NCI-H748 (cell line): ENCODE data around the gene SPOP.
A peak's percentile ranks its signal among the peaks of the same experiment; 100 is the strongest.
"Not testable (repeated sequence)": the region's sequence is repeated elsewhere in the genome, so short reads cannot be mapped to it uniquely, and the experiment has no call there.

Experiments
- DNase-seq: peaks from one replicate; lab custom pipeline; 2025; ENCODE audit not compliant: unreplicated experiment; lab: John Stamatoyannopoulos, UW

SPOP gene

DNA sequence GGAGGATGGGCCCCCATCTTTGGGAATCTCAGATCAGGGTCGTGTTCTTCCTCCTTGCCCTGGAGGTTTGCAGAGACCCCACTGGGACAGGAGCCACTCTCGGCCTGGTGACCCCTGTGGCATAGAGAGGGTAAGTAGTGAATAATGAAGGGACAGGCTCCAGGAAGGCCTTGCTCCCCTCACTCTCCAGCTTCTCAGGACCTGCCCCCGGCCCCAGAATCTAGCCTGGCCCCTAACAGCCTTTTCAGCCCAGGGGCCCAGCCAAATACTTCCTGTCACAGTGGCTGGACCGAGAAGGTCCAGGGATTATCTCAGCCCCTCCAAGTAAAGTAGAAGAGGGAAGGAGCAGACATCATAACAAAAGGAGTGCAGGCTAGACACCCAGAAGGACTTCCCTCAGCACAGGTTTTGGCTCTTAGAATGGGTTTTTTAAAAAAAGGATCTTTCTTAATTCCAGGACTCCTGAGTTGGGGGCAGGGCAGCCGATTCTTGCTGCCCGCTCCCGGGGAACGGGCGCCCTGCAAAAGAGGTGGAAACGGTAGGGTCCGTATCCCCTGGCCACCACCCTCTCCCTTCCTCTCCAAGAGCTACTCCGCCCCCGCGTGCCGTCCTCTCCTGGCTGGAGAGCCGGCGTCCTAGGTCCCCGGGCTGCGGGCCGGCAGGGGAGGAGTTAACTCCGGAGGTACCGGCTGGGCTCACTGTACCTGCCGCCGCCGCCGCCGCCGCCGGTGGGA lies 102.8 kb downstream of the SPOP start:
- DNase-seq = no peak

DNA sequence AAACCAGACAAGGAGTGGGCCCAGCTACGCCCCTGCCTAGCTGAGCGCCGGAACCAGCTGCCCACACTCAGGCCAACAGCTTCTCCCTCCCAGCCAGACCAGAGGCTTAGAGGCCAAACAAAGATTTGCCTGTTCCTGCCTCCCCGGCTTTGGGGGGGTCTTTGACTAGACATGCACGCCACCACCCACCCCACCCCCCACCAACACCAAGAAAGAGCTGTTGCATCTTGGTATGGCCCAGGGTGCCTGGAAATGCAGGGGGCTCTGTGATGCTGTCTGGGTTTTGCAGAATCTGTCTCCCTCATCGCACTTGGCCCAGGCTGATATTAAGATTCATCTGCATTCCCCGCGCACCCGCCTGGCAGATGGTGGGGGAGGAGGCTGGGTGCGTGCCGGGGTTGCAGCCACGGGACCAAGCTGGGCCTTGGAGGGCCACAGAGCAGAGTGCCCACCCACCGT lies 103.5 kb downstream of the SPOP start:
- DNase-seq = no peak

DNA sequence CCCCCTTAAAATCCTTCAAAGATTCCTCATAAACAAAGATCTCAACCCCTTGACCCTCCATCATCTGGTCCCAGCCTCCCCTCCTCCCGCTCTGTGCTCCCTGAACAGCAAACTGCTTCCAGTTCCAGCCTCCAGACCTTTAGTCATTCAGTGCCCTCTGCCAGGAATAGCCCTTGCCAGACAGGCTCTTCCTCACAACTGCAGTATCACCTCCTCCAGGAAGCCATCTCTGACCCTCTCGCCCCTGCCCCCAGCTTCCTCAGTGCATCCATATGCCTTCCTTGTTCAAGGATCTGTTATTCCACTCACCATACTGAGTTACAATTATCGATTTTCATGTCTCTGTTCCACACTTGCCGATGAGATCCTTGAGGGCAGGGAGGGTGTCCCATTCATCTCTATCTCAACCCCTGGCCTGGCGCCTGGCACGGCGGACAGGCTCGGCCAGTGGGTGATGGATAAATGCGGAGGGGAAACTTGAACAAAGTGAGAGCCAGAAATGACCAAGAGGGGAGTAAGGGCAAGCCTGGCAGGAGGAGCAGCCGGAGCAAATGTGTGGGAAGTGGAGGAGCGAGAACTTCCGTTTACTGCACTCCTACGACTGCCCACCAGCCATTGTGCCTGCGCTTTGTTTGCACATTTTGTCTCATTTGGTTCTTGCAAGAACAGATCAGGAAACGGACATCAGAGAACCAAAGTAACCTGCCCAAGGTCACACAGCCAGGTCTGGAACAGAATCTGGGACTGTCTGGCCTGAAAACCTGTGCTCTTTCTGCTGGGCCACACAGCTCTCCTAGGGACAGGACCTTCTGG lies 104.2 kb downstream of the SPOP start:
- no peak for DNase-seq

DNA sequence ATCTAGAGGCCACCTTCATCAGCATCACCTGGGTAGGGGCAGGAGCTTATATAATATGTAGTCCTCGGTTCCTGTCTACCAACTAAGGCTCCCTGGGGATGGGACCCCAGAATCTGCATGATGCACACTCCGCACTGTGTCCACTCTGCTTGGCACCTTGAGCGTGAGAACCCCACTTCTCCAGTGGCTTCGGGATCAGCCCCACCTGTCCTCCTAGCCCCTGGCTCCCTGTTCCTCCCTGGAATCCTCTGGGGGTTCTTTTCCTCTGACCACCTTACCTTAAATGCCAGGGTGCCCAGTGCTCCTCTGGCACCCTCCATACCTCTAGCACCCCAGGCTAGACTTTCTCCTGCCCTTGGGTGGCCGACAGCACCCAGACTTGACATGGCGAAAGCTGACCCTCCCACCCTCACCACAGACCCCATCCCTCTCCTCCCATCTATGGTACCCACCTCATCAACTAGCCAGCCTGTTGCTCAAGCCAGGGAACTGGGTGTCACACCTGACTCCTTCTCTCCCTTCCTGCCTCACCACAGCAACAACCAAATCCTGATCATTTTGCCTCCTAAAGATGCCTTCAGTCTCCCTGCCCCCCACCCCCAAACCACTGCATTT lies 105.0 kb downstream of the SPOP start:
- no peak for DNase-seq

DNA sequence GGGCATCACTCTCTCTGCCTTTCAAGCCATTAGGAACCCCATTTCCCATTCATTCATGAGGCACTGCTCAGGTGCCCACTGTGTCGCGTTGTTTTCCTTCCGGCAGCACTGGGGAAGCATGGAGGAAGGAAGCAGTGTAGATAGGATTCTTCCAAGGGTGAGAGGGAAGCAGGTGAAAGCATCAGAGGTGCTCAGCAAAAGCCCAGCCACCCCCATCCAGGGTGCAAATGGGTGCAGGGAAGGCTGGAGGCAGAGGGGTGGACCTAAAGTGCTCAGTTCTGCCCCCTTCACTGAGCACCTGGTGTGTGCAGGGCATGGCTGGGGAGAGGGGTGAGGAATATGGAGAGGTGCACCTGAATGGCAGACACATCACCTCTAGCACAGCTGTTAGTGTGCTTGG lies 105.7 kb downstream of the SPOP start:
- no peak for DNase-seq

DNA sequence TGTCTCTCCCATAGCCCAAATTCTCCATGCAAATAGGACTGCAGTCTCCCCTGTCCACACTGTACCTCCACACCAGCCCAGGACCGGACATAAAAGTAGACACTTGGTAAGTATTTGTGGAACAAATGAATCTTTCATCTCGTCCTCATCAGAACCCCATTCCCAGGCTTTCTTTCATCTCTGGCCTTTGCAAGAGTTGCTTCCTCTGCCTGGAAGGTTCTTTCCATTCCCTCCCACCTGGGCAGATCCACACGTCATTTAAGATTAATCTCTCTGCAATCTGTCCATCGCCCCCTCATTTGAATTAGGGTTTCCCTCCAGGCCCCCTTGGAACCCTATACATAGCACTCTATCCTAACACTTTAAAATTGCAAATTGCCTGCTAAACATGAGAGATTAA lies 106.1 kb downstream of the SPOP start:
- DNase-seq = no peak

DNA sequence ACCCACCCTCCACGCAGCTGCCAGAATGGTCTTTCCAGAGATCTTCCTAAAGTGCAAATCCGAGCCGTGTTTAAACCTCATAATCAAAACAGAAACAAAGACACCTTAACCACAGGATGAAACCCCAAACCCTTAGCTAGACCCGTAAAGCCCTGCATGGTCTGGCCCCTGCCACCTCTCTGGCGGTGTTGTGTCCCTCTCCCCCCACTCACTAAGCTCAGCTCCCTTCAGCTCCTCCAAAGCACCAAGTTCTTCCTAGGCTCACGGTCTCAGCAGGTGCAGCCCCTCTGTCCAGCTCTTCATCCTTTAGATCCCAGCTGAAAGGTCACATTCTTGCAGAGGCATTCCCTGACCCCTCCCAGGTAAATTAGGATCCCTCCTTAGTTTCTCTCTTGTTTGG lies 106.6 kb downstream of the SPOP start:
- DNase-seq = no peak

DNA sequence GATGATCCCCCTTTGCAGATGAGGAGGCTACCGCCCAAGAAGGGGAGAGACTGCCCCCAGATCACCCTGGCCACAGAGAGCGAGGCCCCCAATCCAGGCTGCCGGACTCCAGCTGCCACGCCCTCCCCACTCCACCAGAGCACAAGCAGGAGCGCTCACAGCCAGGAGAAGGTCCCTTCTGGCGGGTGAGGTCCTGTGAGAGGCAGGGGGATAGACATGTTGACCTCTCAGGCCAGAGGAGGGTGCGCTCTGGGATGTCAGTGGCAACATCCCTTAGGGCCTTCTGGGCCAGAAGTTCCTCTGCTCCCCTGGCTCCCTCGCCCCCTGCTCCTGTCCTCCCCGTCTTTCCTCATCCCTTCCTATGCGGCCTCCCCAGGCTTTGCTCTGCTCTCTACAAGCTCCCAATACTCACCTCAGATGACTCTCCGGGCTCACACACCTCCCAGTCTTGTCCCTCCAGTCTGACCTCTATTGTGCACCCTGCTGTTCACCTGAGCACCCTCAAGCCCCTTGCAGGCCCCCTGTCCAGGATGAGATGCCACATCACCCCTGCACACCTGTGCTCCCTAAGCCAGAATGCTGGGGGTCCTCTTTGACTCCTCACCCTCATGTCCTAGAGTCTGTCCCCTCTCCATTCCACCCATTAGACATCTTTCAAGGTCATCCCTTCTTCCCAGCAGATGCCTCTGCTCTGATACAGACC lies 107.2 kb downstream of the SPOP start:
- DNase-seq = no peak

DNA sequence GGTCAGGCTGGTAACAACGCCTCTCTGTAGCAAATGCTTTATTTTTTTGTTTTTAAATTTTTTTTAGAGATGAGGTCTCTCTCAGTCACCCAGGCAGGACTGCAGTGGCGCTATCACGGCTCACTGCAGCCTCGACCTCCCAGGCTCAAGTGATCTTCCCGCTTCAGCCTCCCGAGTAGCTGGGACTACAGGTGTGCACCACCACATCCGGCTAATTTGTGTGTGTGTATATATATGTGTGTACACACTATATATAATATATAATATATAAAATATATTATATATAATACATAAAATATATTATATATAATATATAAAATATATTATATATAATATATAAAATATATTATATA lies 109.2 kb downstream of the SPOP start:
- DNase-seq = not testable (repeated sequence)

DNA sequence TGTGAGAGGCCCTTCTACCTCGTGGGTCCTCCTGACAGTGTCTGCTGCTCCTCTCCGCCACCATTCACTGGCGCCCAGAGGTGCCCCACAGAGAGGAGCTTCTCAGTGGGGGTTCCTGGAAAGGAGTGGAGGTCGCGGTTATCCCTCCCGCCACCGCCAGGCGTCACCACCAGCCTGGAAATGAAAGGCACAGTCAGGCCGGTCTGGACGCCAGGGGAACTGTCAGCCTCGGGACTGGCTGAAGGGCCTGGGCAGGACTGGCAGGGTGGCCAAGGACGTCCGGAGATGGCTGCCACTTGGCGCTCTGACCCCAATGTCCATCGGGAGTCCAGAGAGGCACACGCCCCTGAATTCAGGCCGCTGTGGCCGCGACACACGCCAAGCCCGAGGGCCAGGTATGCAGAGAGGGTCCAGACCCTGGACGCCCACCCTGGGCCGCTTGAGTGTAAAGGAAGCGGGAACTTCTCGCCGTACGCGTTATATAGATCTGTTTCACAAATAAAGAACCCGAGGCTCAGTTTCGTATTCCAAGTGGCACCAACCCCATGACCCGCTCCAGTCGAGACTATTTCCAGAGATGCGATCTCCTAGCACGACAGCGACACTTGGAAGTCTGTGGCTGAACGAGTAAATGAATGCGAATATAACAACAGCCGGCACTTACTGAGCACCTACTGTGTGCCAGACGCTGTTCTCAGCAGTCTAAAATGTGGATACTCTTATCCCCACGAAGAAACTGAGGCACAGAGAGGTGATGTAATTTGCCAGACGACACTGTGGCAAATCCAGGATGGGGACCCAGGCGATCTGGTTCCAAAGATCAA lies 109.8 kb downstream of the SPOP start:
- DNase-seq = peak; percentile 79

DNA sequence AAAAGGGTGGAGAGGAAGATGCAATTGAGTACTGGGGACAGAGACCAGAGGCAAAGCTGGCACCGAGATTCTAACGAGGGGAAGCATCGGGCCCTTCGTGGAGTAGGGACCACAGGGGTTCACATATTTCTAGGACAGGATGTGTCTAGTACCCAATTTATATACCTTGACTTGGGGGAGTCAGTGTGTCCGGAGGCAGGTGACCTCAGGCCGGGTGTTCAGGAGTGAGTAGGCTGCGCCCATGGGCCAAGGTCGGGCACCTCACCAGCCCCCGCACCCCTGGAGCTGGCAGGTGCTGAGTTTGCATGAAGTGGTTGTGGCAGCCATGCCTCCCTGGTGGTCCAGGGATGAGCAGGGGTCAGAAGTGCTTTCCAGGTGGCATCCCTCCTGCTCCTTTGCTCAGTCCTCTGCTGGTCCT lies 110.8 kb downstream of the SPOP start:
- no peak for DNase-seq

DNA sequence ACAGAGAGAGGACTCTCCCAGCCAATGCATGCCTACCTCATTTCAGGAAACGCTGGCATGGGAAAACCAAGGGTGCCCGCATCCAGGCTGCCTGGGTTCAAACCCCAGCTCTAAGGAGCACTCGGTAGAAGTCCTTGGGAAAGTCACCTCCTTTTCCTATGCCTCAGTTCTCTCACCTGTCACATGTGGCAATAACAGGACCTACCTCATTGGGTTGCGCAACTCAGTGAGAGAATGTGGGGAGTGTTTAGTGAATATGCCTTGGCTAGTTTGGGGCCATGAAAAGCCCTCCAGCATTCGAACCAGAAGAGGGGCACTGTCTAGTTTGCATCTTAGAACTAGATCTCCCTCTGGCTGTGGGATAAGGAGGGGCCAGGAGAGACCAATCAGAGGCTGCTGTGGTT lies 111.2 kb downstream of the SPOP start:
- DNase-seq = no peak

DNA sequence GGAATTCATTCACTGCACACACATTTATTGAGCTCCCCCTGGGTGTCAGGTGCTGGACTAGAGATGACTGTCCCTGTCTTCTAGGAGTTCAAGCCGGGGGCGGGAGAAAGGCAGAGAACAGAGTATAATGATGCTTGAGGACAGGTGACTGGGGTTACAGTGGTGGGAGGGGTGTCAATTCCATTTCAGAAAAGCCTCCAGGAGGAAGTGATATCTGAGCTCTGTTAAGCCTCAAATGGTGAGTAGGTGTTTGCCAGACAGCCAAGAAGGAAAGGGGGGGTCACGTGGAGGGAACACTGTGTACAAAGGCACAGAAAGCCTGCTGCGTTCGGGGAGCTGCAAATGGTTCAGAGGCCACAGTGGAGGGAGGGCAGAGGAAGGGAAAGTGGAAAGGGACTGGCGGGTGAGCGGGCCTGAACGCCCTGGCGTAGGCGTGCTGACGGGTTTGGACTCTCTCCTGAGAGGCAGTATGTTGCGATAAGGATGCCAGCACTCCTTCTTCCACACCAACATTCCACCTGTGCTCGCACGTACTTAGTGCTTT lies 111.9 kb downstream of the SPOP start:
- peak; percentile 12 for DNase-seq

DNA sequence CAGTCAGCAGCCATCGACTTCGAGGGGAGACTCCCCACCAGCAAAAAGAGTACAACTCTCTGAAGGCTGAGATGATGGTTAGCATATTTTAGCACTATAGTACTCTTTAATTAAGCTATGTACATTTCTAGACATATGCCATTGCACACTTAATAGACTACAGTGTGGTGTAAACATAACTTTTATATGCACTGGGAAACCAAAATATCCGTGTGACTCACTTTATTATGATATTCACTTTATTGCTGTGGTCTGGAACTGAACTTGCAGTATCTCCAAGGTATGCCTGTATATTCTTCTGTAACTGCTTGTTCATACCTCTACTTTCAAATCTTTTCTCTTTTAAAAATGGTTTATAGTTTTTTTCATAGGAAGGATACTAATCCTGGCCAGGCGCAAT lies 113.3 kb downstream of the SPOP start:
- DNase-seq = no peak

DNA sequence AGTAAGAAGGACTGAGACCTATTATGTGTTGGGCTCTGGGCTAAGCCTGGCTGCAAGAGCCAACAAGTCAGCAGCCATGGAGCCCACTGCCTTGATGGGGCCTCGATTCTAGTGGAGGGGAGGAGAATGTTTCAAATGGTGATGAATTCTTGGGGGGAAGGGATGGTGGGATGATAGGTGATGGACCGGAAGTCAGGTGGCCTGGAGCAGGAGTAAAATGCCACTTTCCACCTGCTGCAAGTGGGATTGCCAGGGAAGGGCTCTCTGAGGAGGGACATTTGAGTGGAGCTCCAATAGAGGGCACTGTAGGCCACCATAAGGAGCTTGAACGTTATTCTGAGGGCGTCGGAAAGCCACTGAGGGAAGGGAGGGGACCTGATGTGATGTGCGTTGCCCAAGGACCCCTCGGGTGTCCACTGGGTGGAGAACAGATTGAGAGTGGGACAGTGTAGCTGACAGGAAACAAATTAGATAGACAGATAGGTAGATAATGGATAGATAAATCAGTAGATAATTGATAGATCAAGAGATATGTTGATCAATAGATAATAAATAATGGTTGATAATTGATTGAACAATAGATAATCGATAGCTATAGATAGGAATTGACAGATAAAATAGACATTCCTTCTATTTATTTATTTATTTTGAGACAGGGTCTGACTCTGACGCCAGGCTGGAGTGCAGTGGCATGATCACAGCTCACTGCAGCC lies 120.4 kb downstream of the SPOP start:
- DNase-seq = peak; percentile 67

DNA sequence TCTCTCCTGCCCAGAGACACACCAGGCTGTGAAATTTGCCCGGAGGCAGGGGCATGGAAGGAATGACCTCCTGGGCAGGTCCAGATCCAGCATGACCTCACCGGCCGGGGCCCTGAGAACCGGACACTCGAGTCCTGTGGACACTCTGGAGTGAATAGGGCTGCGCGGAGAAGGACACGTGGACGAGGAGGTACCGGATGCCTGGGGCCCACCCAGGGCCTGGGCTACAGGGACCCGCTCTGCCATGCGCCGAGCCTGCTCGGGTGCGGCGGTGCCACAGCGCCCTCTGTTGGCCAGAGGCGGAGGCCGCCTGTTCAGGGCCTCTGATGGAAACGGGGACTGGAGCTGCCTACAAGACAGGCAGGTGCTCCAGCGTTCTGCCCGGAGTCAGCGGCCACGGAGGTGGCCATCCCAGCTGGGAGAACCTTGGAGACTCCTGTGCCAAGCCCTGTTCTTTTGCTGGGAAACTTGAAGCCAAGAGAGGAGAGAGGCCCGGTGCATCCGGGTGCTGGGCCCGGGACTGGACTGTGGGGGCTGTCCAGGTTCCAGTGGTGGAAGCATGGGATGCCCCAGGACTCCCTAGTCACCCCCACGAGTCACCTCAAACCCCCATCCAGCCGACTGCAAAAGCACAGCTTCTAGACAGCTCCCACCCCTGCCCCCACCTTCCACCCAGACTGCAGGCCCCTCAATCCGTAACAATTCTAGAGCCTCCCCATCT lies 121.5 kb downstream of the SPOP start:
- DNase-seq = peak; percentile 79

DNA sequence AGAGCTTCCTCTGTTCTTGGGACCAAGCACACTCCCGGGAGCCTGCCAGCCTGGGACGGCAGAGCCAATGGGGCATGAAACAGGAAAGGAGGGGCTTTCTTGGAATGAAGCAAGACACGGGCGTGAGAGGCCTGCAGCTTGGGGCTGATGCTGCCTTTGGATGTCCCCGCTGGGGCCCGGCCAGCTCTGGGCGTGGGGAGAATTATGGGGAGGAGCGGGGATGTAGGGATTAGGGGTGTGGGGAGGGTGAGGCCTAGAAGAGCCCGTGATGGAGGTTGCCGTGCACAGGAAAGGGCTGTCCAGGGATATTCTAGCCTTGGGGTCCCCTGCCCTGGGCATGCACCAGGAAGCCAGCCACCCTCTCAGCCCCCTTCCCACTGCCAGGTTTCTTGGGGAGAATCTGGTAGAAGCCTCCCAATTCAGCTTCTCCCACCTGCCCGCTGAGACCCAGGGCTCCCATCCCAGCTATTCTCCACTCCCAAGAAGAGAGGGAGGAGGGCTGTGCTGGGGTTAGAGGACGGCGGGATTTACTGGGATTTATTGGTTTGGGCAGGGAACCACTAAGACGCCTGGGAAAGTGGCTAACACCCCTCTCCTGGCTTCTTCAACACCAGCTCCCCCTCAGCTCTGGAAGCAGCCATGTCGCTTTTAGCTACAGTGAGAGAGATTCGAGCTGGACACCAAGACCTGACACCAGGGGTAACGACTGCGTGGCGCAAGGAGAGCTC lies 122.2 kb downstream of the SPOP start:
- DNase-seq = no peak

DNA sequence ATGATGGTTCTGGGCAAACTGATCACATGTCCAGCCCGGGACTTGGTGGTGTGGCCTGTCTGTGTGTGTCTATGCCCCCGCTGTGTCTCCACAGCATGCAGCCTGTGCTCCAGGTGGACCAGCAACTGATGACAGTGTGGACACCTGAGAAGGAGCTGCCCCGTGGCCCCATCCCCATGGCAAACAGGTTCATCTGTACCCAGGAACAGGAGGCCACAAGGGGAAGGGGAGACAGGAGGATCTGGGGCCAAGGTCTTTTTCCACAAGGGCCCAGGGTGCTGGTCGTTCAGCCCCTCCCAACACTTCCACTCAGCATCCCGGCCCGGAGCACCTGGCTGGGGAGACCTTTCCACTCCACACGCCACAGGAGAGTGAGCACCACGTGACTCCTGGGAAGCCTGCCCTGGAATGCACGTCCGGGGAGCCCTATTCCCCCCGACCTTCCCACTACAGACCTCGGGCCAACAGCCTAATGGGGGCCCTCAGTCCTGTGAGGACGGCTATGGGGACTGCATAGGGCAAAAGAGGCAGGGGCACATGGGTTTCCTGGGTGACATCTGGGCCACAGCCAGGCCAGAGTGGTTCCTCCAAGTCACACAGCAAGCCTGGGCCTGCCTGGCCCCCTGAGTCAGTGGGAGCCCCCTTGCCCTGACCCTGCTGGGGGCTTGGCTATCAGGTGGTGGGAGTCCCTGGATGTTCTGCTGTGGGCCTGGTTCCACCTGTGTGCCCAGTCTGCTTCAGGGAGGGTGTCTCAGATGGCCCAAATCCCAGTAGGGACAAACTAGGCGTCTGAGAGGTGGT lies 123.0 kb downstream of the SPOP start:
- no peak for DNase-seq
